Spinal cord (tissue), 10 donors: ENCODE measurements around the gene ANKRD33. TPM values are rescaled to one million over a fixed set of nuclear protein-coding genes. Genes with fewer than 3 reads are reported as not detected.

Experiments used
- DNase-seq, 6 donors: peaks; one replicate each; pipeline versions ENCODE4 v3.0.0 to v3.0.0-alpha.2; 2013 to 2015; ENCODE audit warnings: low spot score in 6 of 6, low read depth in 4 of 6
- H3K27ac ChIP-seq: one replicate; pipeline ENCODE4 v1.5.1; 2013; ENCODE audit warnings: low read depth, low read length, control low read depth
- H3K27me3 ChIP-seq: one replicate; pipeline ENCODE4 v1.6.1; 2013; ENCODE audit warnings: low read length; ENCODE audit not compliant: control insufficient read depth, insufficient read depth
- H3K36me3 ChIP-seq: one replicate; pipeline ENCODE4 v1.6.1; 2013; ENCODE audit warnings: low read length; ENCODE audit not compliant: control insufficient read depth, insufficient read depth
- H3K4me1 ChIP-seq: one replicate; pipeline ENCODE4 v1.6.1; 2013; ENCODE audit warnings: low read length; ENCODE audit not compliant: control insufficient read depth, insufficient read depth
- H3K4me3 ChIP-seq: one replicate; pipeline ENCODE4 v1.5.1; 2013; ENCODE audit warnings: low read depth, low read length, control low read depth
- H3K9me3 ChIP-seq: one replicate; pipeline ENCODE4 v1.6.1; 2013; ENCODE audit warnings: low read length; ENCODE audit not compliant: control insufficient read depth, insufficient read depth
- WGBS: methylation state at CpG from one replicate; pipeline ENCODE4 v1.1.5; 2013; ENCODE audit warnings: missing lambda C conversion rate; ENCODE audit not compliant: insufficient coverage; 5-methylcytosine and 5-hydroxymethylcytosine counted together
- polyA plus RNA-seq, 2 donors: library from polyadenylated mRNA; unstranded; fragments of 120-200 nt; gene quantifications; one replicate each; pipeline ENCODE4 v1.2.1, GENCODE V29; 2013; ENCODE audit not compliant: insufficient read length in 2 of 2
- total RNA-seq, 2 donors: library from RNA; depleted of rRNA in 1 of 2; stranded (reverse); fragments of 120-200 nt in 1 of 2; fragments of >200 nt in 1 of 2; gene quantifications; one replicate each; pipeline versions ENCODE4 v1.2.3 to v1.2.4, GENCODE V29; 2013 to 2014
- donor health status: healthy.

The ANKRD33 gene
- total and polyA plus RNA-seq, 4 donors, result 0.14 to 0.21 (median 0.17) TPM; not detected in 1

DNA sequence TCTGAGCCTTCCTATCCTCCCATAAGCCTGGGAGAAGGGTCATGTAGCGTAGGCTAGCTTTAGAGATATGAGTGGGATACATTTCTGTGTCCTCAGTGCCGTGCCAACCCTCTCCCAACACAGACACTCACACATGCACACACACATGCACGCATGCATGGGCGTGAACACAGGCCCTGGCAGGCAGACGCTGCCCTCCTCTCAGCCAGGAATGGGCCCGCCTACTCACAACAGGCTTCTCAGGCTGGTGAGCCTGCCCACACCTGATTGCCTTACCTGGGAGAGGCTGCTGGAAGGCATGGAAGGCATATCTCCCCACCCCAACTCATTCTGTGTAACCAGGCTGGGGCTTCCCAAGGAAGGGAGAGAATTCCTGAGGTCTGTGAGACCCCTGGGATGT lies 50.8 kb downstream of the ANKRD33 start:
- no peaks in the 10 kb centered on the region for H3K27me3 ChIP-seq
- H3K36me3 ChIP-seq, result no peaks in the 10 kb centered on the region
- H3K9me3 ChIP-seq, result no peaks in the 10 kb centered on the region
- 80% methylated on average over 1 of the region's 6 CpGs for WGBS
- H3K4me3 ChIP-seq, result no peak overlapping the region
- DNase-seq, result no peak
- H3K27ac ChIP-seq, result no peak overlapping the region
- peaks cover 17% of the 10 kb centered on the region for H3K4me1 ChIP-seq

DNA sequence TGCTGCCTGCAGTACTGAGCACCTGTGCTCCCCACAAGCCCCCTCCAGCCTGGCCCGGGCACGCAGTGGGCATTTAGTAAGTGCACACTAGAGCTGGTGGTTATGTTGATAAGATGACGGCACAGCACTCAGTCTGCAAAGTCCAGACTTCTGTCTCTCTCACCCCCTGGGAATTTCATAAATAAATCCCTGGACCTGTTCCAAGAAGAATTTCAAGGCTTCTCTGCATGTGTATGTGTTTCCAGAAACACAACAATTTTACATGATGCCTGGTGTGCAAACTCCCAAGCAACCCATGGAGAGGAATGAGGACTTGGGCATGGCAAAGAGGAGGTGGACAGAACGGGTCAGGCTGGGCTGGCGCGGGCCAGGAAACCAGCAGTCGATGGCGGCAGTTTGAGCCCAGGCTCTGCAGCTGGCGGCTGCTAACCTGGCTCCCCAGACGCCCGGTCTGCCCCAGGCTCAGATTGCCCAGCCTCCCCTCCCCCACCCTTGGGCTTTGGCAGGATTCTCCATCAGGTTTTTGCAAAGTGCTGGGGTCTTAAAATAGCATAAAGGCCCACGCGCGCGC lies 53.2 kb downstream of the ANKRD33 start:
- peaks cover 17% of the 10 kb centered on the region for H3K4me1 ChIP-seq
- no peaks in the 10 kb centered on the region for H3K36me3 ChIP-seq
- H3K4me3 ChIP-seq, result no peak overlapping the region
- no peak overlapping the region for H3K27ac ChIP-seq
- 38% methylated on average over 8 of the region's 15 CpGs for WGBS
- DNase-seq, result peak in 2 of 6 donors; percentile 47 to 73
- H3K9me3 ChIP-seq, result peaks cover 3% of the 10 kb centered on the region
- no peaks in the 10 kb centered on the region for H3K27me3 ChIP-seq

Other genes starting within 250 kb of the ANKRD33 start
- gene FIGNL2, start 39.4 kb upstream of the ANKRD33 start, total RNA-seq, result 1 to 10 TPM in 1 of 2 donors, under 1 TPM in 1; 0.40 to 1.3 TPM
- 1 to 10 TPM; 2.2 to 2.4 TPM for gene FIGNL2, start 39.4 kb upstream of the ANKRD33 start, polyA plus RNA-seq
- gene ACVRL1, start 19.4 kb downstream of the ANKRD33 start, total RNA-seq, result 10 to 100 TPM in 1 of 2 donors, 1 to 10 TPM in 1; 8.4 to 55.7 TPM
- gene ACVRL1, start 19.4 kb downstream of the ANKRD33 start, polyA plus RNA-seq, result 10 to 100 TPM; 14.5 to 19.4 TPM
- 10 to 100 TPM; 16.1 to 26.0 TPM for gene ACVR1B, start 63.6 kb downstream of the ANKRD33 start, total RNA-seq
- 10 to 100 TPM; 49.7 to 50.5 TPM for gene ACVR1B, start 63.6 kb downstream of the ANKRD33 start, polyA plus RNA-seq
- 10 to 100 TPM in 1 of 2 donors, 1 to 10 TPM in 1; 6.6 to 27.1 TPM for gene TAMALIN, start 118.8 kb downstream of the ANKRD33 start, total RNA-seq
- gene TAMALIN, start 118.8 kb downstream of the ANKRD33 start, polyA plus RNA-seq, result 10 to 100 TPM; 12.8 to 21.5 TPM
- 10 to 100 TPM; 24.5 to 55.6 TPM for gene NR4A1, start 163.3 kb downstream of the ANKRD33 start, total RNA-seq
- 10 to 100 TPM; 21.2 to 96.6 TPM for gene NR4A1, start 163.3 kb downstream of the ANKRD33 start, polyA plus RNA-seq
- gene ATG101, start 181.9 kb downstream of the ANKRD33 start, total RNA-seq, result 10 to 100 TPM; 19.7 to 35.8 TPM
- 10 to 100 TPM; 31.6 to 37.8 TPM for gene ATG101, start 181.9 kb downstream of the ANKRD33 start, polyA plus RNA-seq
- gene SMIM41, start 191.6 kb downstream of the ANKRD33 start, total RNA-seq, result under 1 TPM; 0.33 to 0.59 TPM
- under 1 TPM; 0.23 to 0.79 TPM for gene SMIM41, start 191.6 kb downstream of the ANKRD33 start, polyA plus RNA-seq